H1 (cell line): ENCODE data around the gene TMPRSS12. TPM values are rescaled to one million over a fixed set of nuclear protein-coding genes. Genes with fewer than 3 reads are reported as not detected.

Experiments used
- CTCF ChIA-PET: fragments of 300-600 bp; sonication (Branson Sonifier 250); formaldehyde crosslinking; loops from one replicate; lab custom pipeline; 2021; ENCODE audit not compliant: partially characterized antibody; lab: Charles Lee
- POLR2A ChIA-PET: fragments of 300-600 bp; sonication (Branson Sonifier 250); formaldehyde crosslinking; loops from one replicate; lab custom pipeline; 2021; ENCODE audit warnings: inconsistent platforms; ENCODE audit not compliant: partially characterized antibody; lab: Charles Lee
- DNase-seq, 2 experiments: peaks; one replicate each; pipeline versions ENCODE4 v3.0.0 to v3.0.0-alpha.2; 2010 to 2022; ENCODE audit warnings: low spot score in 2 of 2, low read depth in 1 of 2, mixed read lengths in 1 of 2
- FAIRE-seq: peaks from 2 replicates; lab custom pipeline; 2011; peaks lifted over from hg19 to GRCh38; lab: Jason Lieb, UNC
- H2AFZ ChIP-seq: 2 replicates; pipeline ENCODE4 v1.8.1; 2012; ENCODE audit warnings: low read length, inconsistent platforms
- H2AK5ac ChIP-seq: 2 replicates; pipeline ENCODE4 v1.6.1; 2013; ENCODE audit warnings: low read depth, low read length
- H2BK120ac ChIP-seq: replicated peaks from 2 replicates; pipeline ENCODE3; 2013; ENCODE audit warnings: low read depth, low read length, inconsistent platforms
- H2BK12ac ChIP-seq: 2 replicates; pipeline ENCODE4 v1.6.1; 2013; ENCODE audit warnings: low read depth, low read length
- H2BK15ac ChIP-seq: 2 replicates; pipeline ENCODE4 v1.6.1; 2013; ENCODE audit warnings: low read length
- H2BK20ac ChIP-seq: 2 replicates; pipeline ENCODE4 v1.6.1; 2013; ENCODE audit warnings: low read length
- H2BK5ac ChIP-seq: 2 replicates; pipeline ENCODE4 v1.6.1; 2013; ENCODE audit warnings: low read depth, low read length
- H3K14ac ChIP-seq: 2 replicates; pipeline ENCODE4 v1.6.1; 2013; ENCODE audit warnings: inconsistent platforms; ENCODE audit not compliant: insufficient read length
- H3K18ac ChIP-seq: 2 replicates; pipeline ENCODE4 v1.6.1; 2013; ENCODE audit warnings: low read length; ENCODE audit errors: extremely low read depth
- H3K23ac ChIP-seq: 2 replicates; pipeline ENCODE4 v1.6.1; 2013; ENCODE audit warnings: inconsistent platforms; ENCODE audit not compliant: insufficient read length
- H3K23me2 ChIP-seq: 2 replicates; pipeline ENCODE4 v1.6.1; 2013; ENCODE audit warnings: low read depth, low read length
- H3K27ac ChIP-seq: 2 replicates; pipeline ENCODE4 v1.6.1; 2011; ENCODE audit warnings: low read depth, low read length, inconsistent platforms
- H3K27me3 ChIP-seq, 4 experiments: replicated peaks in 1 of 4; 1 replicate in 1 of 4; 2 replicates in 3 of 4; pipeline versions ENCODE4 v1.6.1 to v1.8.1; 2011 to 2013; ENCODE audit warnings: low read length in 3 of 4, mild to moderate bottlenecking in 3 of 4, inconsistent platforms in 2 of 4, mixed read lengths in 2 of 4, moderate library complexity in 1 of 4; ENCODE audit not compliant: control insufficient read depth in 3 of 4, insufficient read depth in 3 of 4; ENCODE audit errors: extremely low read depth in 1 of 4
- H3K36me3 ChIP-seq, 4 experiments: 2 replicates each; pipeline versions ENCODE4 v1.6.1 to v1.8.1; 2011 to 2013; ENCODE audit warnings: mild to moderate bottlenecking in 4 of 4, low read length in 3 of 4, moderate library complexity in 2 of 4, control low read depth in 1 of 4, inconsistent platforms in 1 of 4; ENCODE audit not compliant: insufficient read depth in 4 of 4, control insufficient read depth in 2 of 4
- H3K4ac ChIP-seq: replicated peaks from 2 replicates; pipeline ENCODE3; 2013; ENCODE audit warnings: low read length, low read depth, mixed read lengths, inconsistent platforms; ENCODE audit not compliant: insufficient read length
- H3K4me1 ChIP-seq, 4 experiments: replicated peaks in 1 of 4; 1 replicate in 1 of 4; 2 replicates in 3 of 4; pipeline versions ENCODE4 v1.6.1 to v1.8.1; 2011 to 2013; ENCODE audit warnings: low read length in 3 of 4, inconsistent platforms in 2 of 4, mixed read lengths in 1 of 4; ENCODE audit not compliant: insufficient read depth in 4 of 4, control insufficient read depth in 3 of 4
- H3K4me2 ChIP-seq, 2 experiments: 2 replicates each; pipeline versions ENCODE4 v1.6.1 to v1.8.1; 2011 to 2013; ENCODE audit warnings: low read depth in 2 of 2, low read length in 2 of 2, control low read depth in 1 of 2, inconsistent platforms in 1 of 2, mild to moderate bottlenecking in 1 of 2; ENCODE audit not compliant: insufficient read depth in 1 of 2
- H3K4me3 ChIP-seq, 4 experiments: fragments of 200-600, 300-600 bp in 1 of 4; sonication (generic), shearing (Covaris generic), sonication (Bioruptor Twin) in 1 of 4; 2 replicates each; pipeline versions ENCODE4 v1.5.1 to v1.8.1; 2011 to 2016; ENCODE audit warnings: low read length in 4 of 4, low read depth in 3 of 4, control low read depth in 2 of 4, inconsistent platforms in 2 of 4, mild to moderate bottlenecking in 2 of 4, mixed read lengths in 1 of 4, moderate library complexity in 1 of 4; ENCODE audit not compliant: insufficient read depth in 2 of 4; ENCODE audit errors: extremely low read depth in 1 of 4
- H3K56ac ChIP-seq: replicated peaks from 2 replicates; pipeline ENCODE3; 2013; ENCODE audit warnings: low read depth, mild to moderate bottlenecking, mixed read lengths, low read length, inconsistent platforms; ENCODE audit not compliant: insufficient read length
- H3K79me1 ChIP-seq: 2 replicates; pipeline ENCODE4 v1.6.1; 2013; ENCODE audit warnings: low read depth, low read length, control low read depth
- H3K79me2 ChIP-seq, 2 experiments: 2 replicates each; pipeline versions ENCODE4 v1.6.1 to v1.8.1; 2012 to 2013; ENCODE audit warnings: low read length in 2 of 2, mild to moderate bottlenecking in 2 of 2, inconsistent platforms in 1 of 2; ENCODE audit not compliant: insufficient read depth in 2 of 2, control insufficient read depth in 1 of 2
- H3K9ac ChIP-seq, 4 experiments: replicated peaks in 1 of 4; 1 replicate in 1 of 4; 2 replicates in 3 of 4; pipeline versions ENCODE4 v1.6.1 to v1.8.1; 2011 to 2013; ENCODE audit warnings: low read depth in 3 of 4, low read length in 3 of 4, control low read depth in 2 of 4, mild to moderate bottlenecking in 2 of 4, moderate library complexity in 2 of 4, inconsistent platforms in 1 of 4; ENCODE audit errors: extremely low read depth in 1 of 4
- H3K9me3 ChIP-seq, 2 experiments: 2 replicates each; pipeline versions ENCODE4 v1.6.1 to v1.8.1; 2012 to 2013; ENCODE audit warnings: mild to moderate bottlenecking in 2 of 2, moderate library complexity in 2 of 2, control low read depth in 1 of 2, inconsistent platforms in 1 of 2, low read depth in 1 of 2, low read length in 1 of 2, mixed read lengths in 1 of 2; ENCODE audit not compliant: insufficient read depth in 2 of 2
- H4K20me1 ChIP-seq, 2 experiments: replicated peaks in 1 of 2; 2 replicates each; pipeline versions ENCODE3 to v1.8.1; 2011 to 2013; ENCODE audit warnings: inconsistent platforms in 2 of 2, low read length in 2 of 2, mild to moderate bottlenecking in 1 of 2; ENCODE audit not compliant: insufficient read depth in 2 of 2, control insufficient read depth in 1 of 2
- H4K5ac ChIP-seq: 2 replicates; pipeline ENCODE4 v1.6.1; 2013; ENCODE audit warnings: low read length, low read depth, mixed read lengths, inconsistent platforms; ENCODE audit not compliant: insufficient read length
- H4K8ac ChIP-seq: 2 replicates; pipeline ENCODE4 v1.8.0; 2013; ENCODE audit warnings: mild to moderate bottlenecking, moderate library complexity, low read length, inconsistent platforms; ENCODE audit not compliant: insufficient read depth; ENCODE audit errors: extremely low read depth
- H4K91ac ChIP-seq: replicated peaks from 2 replicates; pipeline ENCODE3; 2013; ENCODE audit warnings: low read length, mixed read lengths, inconsistent platforms; ENCODE audit not compliant: insufficient read length
- CHD2 ChIP-seq: IDR thresholded peaks from 2 replicates; pipeline ENCODE4 v1.6.1; 2012; ENCODE audit warnings: low read length, improper control_type of control experiment
- E2F6 ChIP-seq: IDR thresholded peaks from 2 replicates; pipeline ENCODE4 v1.6.1; 2012; ENCODE audit warnings: inconsistent platforms
- FOSL1 ChIP-seq: IDR thresholded peaks from 2 replicates; pipeline ENCODE4 v1.6.1; 2011; ENCODE audit warnings: mild to moderate bottlenecking, low read depth, low read length, moderate library complexity; ENCODE audit not compliant: insufficient read depth
- POLR2A ChIP-seq, 2 experiments: IDR thresholded peaks; 1 replicate in 1 of 2; 2 replicates in 1 of 2; pipeline ENCODE4 v1.6.1; 2011; ENCODE audit warnings: low read depth in 2 of 2, low read length in 2 of 2, mild to moderate bottlenecking in 2 of 2; ENCODE audit errors: control extremely low read depth in 1 of 2
- SIX5 ChIP-seq: IDR thresholded peaks from 2 replicates; pipeline ENCODE4 v1.6.1; 2011; ENCODE audit warnings: mild to moderate bottlenecking, low read depth, low read length
- SP4 ChIP-seq: IDR thresholded peaks from 2 replicates; pipeline ENCODE4 v1.6.1; 2012; ENCODE audit warnings: low read length, inconsistent platforms
- TBP ChIP-seq: IDR thresholded peaks from 2 replicates; pipeline ENCODE4 v1.6.1; 2011; ENCODE audit warnings: low read depth, low read length, improper control_type of control experiment
- WGBS, 2 experiments: shearing (Covaris generic) in 1 of 2; methylation state at CpG; one replicate each; pipeline versions ENCODE4 v1.1.6 to v1.1.7; 2013 to 2015; ENCODE audit warnings: low lambda C conversion rate in 2 of 2, mixed read lengths in 2 of 2, inconsistent platforms in 1 of 2, low coverage in 1 of 2, missing lambda C conversion rate in 1 of 2; ENCODE audit not compliant: insufficient replicate concordance in 2 of 2, insufficient coverage in 1 of 2, insufficient read length in 1 of 2; ENCODE audit errors: extremely low coverage in 1 of 2, missing lambda C conversion rate in 1 of 2; 5-methylcytosine and 5-hydroxymethylcytosine counted together
- polyA plus RNA-seq, 7 experiments: library from polyadenylated mRNA; depleted of rRNA in 3 of 7; stranded (reverse) in 5 of 7; unstranded in 2 of 7; fragments of >200 nt in 5 of 7; fragments of 200-250 nt in 2 of 7; gene quantifications; 1 replicate in 5 of 7; 2 replicates in 1 of 7; 4 replicates in 1 of 7; pipeline versions ENCODE4 v1.2.1 to v1.2.3, GENCODE V29; 2011 to 2013; ENCODE audit warnings: missing spikeins in 2 of 7, mixed read lengths in 2 of 7
- total RNA-seq: library from RNA; stranded (reverse); fragmentation: NEBNext Ultra II Directional; extraction: Animal tissue kit (Norgen Biotek cat#: 25700); gene quantifications from 2 replicates; pipeline ENCODE4 v1.2.1, GENCODE V29; 2021

The TMPRSS12 gene
- total and polyA plus RNA-seq, 2 of the 8 experiments (the other 6 are each of a cell fraction or from before 2014, with no cell fraction given) = not detected

DNA sequence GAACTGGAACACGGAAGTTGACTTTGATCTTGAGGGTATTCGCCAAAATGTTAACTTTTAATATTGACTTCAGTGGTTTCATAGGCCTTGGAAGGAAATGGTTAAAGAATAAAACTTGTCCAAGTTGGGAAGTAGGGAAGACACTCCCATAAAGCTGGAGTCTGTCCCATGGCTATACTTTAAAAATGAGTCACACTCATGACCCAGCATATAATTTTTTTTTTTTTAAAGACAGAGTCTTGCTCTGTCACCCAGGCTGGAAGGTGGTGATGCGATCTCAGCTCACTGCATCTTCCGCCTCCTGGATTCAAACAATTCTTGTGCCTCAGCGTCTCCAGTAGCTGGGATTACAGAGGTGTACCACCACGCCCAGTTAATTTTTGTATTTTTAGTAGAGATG, 19.6 kb downstream of the TMPRSS12 start:
- H4K8ac ChIP-seq = no peak overlapping the region
- H3K56ac ChIP-seq = no peak overlapping the region
- H2BK120ac ChIP-seq = no peak overlapping the region
- no peak overlapping the region for H4K91ac ChIP-seq
- no peaks in the 10 kb centered on the region for H3K79me1 ChIP-seq
- no peak overlapping the region for H3K23ac ChIP-seq
- H2BK12ac ChIP-seq = no peak overlapping the region
- H3K23me2 ChIP-seq = no peaks in the 10 kb centered on the region
- no peak overlapping the region for H3K18ac ChIP-seq
- ChIA-PET CTCF (interaction anchor here (0.6 to 1.6 kb wide), 3 partner anchors 13 to 125 kb away, joined by 4 to 7 read pairs (median 6); no protein-coding TSS in a partner anchor), POLR2A (no interaction called here)
- no peak for TF ChIP-seq CHD2
- TF ChIP-seq SP4 = no peak
- no peak for TF ChIP-seq E2F6
- no peak for TF ChIP-seq TBP
- no peak for TF ChIP-seq POLR2A (IDR thresholded peaks at IDR 0.05; ENCODE audit: control extremely low read depth in 1 of 2, low read depth in 2 of 2, low read length in 2 of 2)
- no peak for TF ChIP-seq FOSL1
- no peak for TF ChIP-seq SIX5
- H2BK5ac ChIP-seq = no peak overlapping the region
- H3K36me3 ChIP-seq = no peaks in the 10 kb centered on the region
- peaks cover 6 to 10% of the 10 kb centered on the region in 2 experiments; a peak in 2 of 4 replicates for H3K9me3 ChIP-seq
- H2BK20ac ChIP-seq = no peak overlapping the region
- H4K20me1 ChIP-seq = no peaks in the 10 kb centered on the region
- H3K79me2 ChIP-seq = no peaks in the 10 kb centered on the region
- H3K4me3 ChIP-seq = no peak overlapping the region
- 90% methylated on average over 6 of the region's 6 CpGs; no CpG with 5 or more reads in 1 of the 2 experiments for whole genome bisulfite sequencing, 2 experiments
- no peaks in the 10 kb centered on the region for H3K27me3 ChIP-seq
- no peaks in the 10 kb centered on the region for H3K4me1 ChIP-seq
- no peak overlapping the region for H2AFZ ChIP-seq
- FAIRE-seq (no peak), DNase-seq (no peak)
- H3K9ac ChIP-seq = no peak overlapping the region
- no peak overlapping the region for H3K14ac ChIP-seq
- no peak overlapping the region for H3K27ac ChIP-seq
- H3K4ac ChIP-seq = no peak overlapping the region
- H2BK15ac ChIP-seq = no peak overlapping the region
- no peak overlapping the region for H3K4me2 ChIP-seq
- no peak overlapping the region for H2AK5ac ChIP-seq
- H4K5ac ChIP-seq = no peak overlapping the region
